HepG2 (cell line): Measurements from ENCODE around the gene CACTIN. TPM values are rescaled to one million over a fixed set of nuclear protein-coding genes. Genes with fewer than 3 reads are reported as not detected.

Experiments
- ATAC-seq: fragments of 200-7000 bp; cut with Tn5 transposase; 3 replicates; pipeline ENCODE4 v1.9.1; 2020; ENCODE audit warnings: mild to moderate bottlenecking, moderate library complexity
- BruUV-seq: library from RNA; stranded (reverse); fragments of 400-500 nt; replicated peaks from 2 replicates; lab custom pipeline; 2021; lab: Mats Ljungman, UMichigan
- CTCF ChIA-PET: fragments of 300-600 bp; formaldehyde crosslinking; extraction: SDS; loops from one replicate; lab custom pipeline; 2021; ENCODE audit warnings: low total read pairs, inconsistent platforms, low intra/inter-chr PET ratio; lab: Yijun Ruan, JAX
- POLR2A ChIA-PET: fragments of 350-600 bp; sonication (Branson Sonifier 250); formaldehyde crosslinking; loops from one replicate; lab custom pipeline; 2020; ENCODE audit warnings: antibody characterized with exemption, inconsistent platforms; lab: Yijun Ruan, JAX
- DNase-seq: peaks from one replicate; pipeline ENCODE4 v3.0.0-alpha.2; 2015; ENCODE audit warnings: low spot score
- FAIRE-seq: peaks from 3 replicates; lab custom pipeline; 2011; peaks lifted over from hg19 to GRCh38; lab: Jason Lieb, UNC
- H2AFZ ChIP-seq: one replicate; pipeline ENCODE4 v1.6.1; 2011; ENCODE audit warnings: low read length, inconsistent platforms
- H3K27ac ChIP-seq: fragments of 300-600 bp; 3 replicates; pipeline ENCODE4 v1.8.0; 2011; ENCODE audit warnings: mixed run types, mild to moderate bottlenecking, mixed read lengths, low read length, inconsistent platforms; ENCODE audit not compliant: insufficient read depth; ENCODE audit errors: extremely low read length
- H3K27me3 ChIP-seq, 2 experiments: fragments of 200-600 bp in 1 of 2; 2 replicates in 1 of 2; 3 replicates in 1 of 2; pipeline versions ENCODE4 v1.6.0 to v1.8.0; 2011; ENCODE audit warnings: low read length in 2 of 2, mild to moderate bottlenecking in 2 of 2, moderate library complexity in 2 of 2, inconsistent platforms in 1 of 2; ENCODE audit not compliant: insufficient read depth in 2 of 2, control insufficient read depth in 1 of 2
- H3K36me3 ChIP-seq, 2 experiments: fragments of 200-600 bp in 1 of 2; replicated peaks in 1 of 2; 2 replicates in 1 of 2; 3 replicates in 1 of 2; pipeline versions ENCODE4 v1.5.1 to v1.8.0; 2011; ENCODE audit warnings: low read length in 2 of 2, inconsistent platforms in 1 of 2; ENCODE audit not compliant: insufficient read depth in 2 of 2, control insufficient read depth in 1 of 2
- H3K4me1 ChIP-seq: 2 replicates; pipeline ENCODE4 v1.5.1; 2012; ENCODE audit warnings: low read length, inconsistent platforms; ENCODE audit not compliant: insufficient read depth
- H3K4me2 ChIP-seq: 2 replicates; pipeline ENCODE4 v1.6.0; 2011; ENCODE audit warnings: low read depth, low read length, inconsistent platforms
- H3K4me3 ChIP-seq, 3 experiments: fragments of 200-600 bp in 1 of 3; sonication (generic), shearing (Covaris generic) in 1 of 3; replicated peaks in 1 of 3; 2 replicates each; pipeline ENCODE4 v1.5.1; 2011 to 2016; ENCODE audit warnings: low read length in 3 of 3, inconsistent platforms in 2 of 3, low read depth in 2 of 3, mild to moderate bottlenecking in 2 of 3, control low read depth in 1 of 3, mixed read lengths in 1 of 3; ENCODE audit not compliant: insufficient read depth in 1 of 3
- H3K79me2 ChIP-seq: one replicate; pipeline ENCODE4 v1.6.1; 2011; ENCODE audit warnings: low read length, inconsistent platforms; ENCODE audit not compliant: insufficient read depth
- H3K9ac ChIP-seq: 2 replicates; pipeline ENCODE4 v1.6.0; 2011; ENCODE audit warnings: mild to moderate bottlenecking, low read depth, low read length, inconsistent platforms; ENCODE audit not compliant: insufficient read depth
- H3K9me3 ChIP-seq: 2 replicates; pipeline ENCODE4 v1.5.1; 2012; ENCODE audit warnings: mild to moderate bottlenecking, low read length
- H4K20me1 ChIP-seq: 2 replicates; pipeline ENCODE4 v1.6.0; 2011; ENCODE audit warnings: inconsistent platforms, mild to moderate bottlenecking, low read length, moderate library complexity; ENCODE audit not compliant: insufficient read depth
- CAMTA2 ChIP-seq: sonication (generic); formaldehyde crosslinking; IDR thresholded peaks from 2 replicates; pipeline ENCODE4 v1.4.0; 2020; ENCODE audit warnings: mild to moderate bottlenecking, missing genetic modification reagents, borderline replicate concordance
- CBX1 ChIP-seq: IDR thresholded peaks from one replicate; pipeline ENCODE4 v1.6.1; 2016; ENCODE audit warnings: antibody characterized with exemption, low read depth
- IKZF5 ChIP-seq: IDR thresholded peaks from 2 replicates; pipeline ENCODE4 v1.6.1; 2018; ENCODE audit warnings: missing genetic modification reagents, mild to moderate bottlenecking, missing compliant biosample characterization
- SMAD1 ChIP-seq: sonication (generic); formaldehyde crosslinking; IDR thresholded peaks from 2 replicates; pipeline ENCODE4 v1.4.0; 2020; ENCODE audit warnings: missing genetic modification reagents, low read depth, mild to moderate bottlenecking, borderline replicate concordance
- SRSF4 ChIP-seq: fragments of 200-400 bp; formaldehyde crosslinking; IDR thresholded peaks from one replicate; pipeline ENCODE4 v1.6.1; 2018; ENCODE audit warnings: mild to moderate bottlenecking, low read depth, low read length, moderate library complexity; ENCODE audit not compliant: poor library complexity, severe bottlenecking
- SRY ChIP-seq: sonication (generic); formaldehyde crosslinking; IDR thresholded peaks from 2 replicates; pipeline ENCODE4 v1.8.0; 2022; ENCODE audit warnings: mild to moderate bottlenecking, missing genetic modification reagents
- THYN1 ChIP-seq: sonication (generic); formaldehyde crosslinking; IDR thresholded peaks from 2 replicates; pipeline ENCODE4 v1.8.1; 2023; ENCODE audit warnings: low read depth, mild to moderate bottlenecking, moderate library complexity, missing genetic modification reagents, borderline replicate concordance
- ZNF709 ChIP-seq: sonication (generic); formaldehyde crosslinking; IDR thresholded peaks from 2 replicates; pipeline ENCODE4 v1.5.0; 2020; ENCODE audit warnings: mild to moderate bottlenecking, missing genetic modification reagents
- WGBS: methylation state at CpG from one replicate; pipeline ENCODE4 v1.1.6; 2017; ENCODE audit warnings: low lambda C conversion rate; 5-methylcytosine and 5-hydroxymethylcytosine counted together
- in situ Hi-C: cut with HindIII; loops from 2 replicates; pipeline ENCODE4 v1.10.0; 2017; ENCODE audit warnings: low pct_unique_long_range_greater_than_20kb; ENCODE audit not compliant: extremely low pct_ligation_motif_present
- intact Hi-C: fragments of 100-400 bp; cut with micrococcal nuclease; formaldehyde crosslinking; loops from one replicate; pipeline ENCODE4 v1.10.0; 2022; ENCODE audit not compliant: unreplicated experiment
- polyA plus RNA-seq, 8 experiments: library from polyadenylated mRNA; depleted of rRNA in 3 of 8; stranded (reverse) in 7 of 8; unstranded in 1 of 8; fragments of >200 nt; fragmentation: Illumina TruSeq in 4 of 8; extraction: Trizol in 4 of 8; gene quantifications; 2 replicates each; pipeline versions ENCODE4 v1.2.1 to v1.2.3, GENCODE V29; 2011 to 2016; ENCODE audit warnings: low read depth in 4 of 8, missing spikeins in 1 of 8, mixed read lengths in 1 of 8; ENCODE audit not compliant: insufficient read depth in 1 of 8
- total RNA-seq, 5 experiments: library from RNA; depleted of rRNA; stranded (reverse); fragments of >200 nt; fragmentation: Illumina TruSeq; extraction: Trizol; gene quantifications; 2 replicates each; pipeline ENCODE4 v1.2.3, GENCODE V29; 2016; ENCODE audit warnings: low read depth in 1 of 5
- TF ChIP-seq, protein P1 (sequence below): sonication (generic); formaldehyde crosslinking; IDR thresholded peaks from 2 replicates; pipeline ENCODE4 v1.9.0; 2021; ENCODE audit warnings: missing genetic modification reagents, borderline replicate concordance

CACTIN gene
- total and polyA plus RNA-seq, 2 of the 13 experiments (the other 11 are each of a cell fraction or from before 2014, with no cell fraction given), result 10.0 to 16.6 TPM

GRCh38 chr19:3621689-3622088, 4.9 kb downstream of the CACTIN start:
- no TSS peak for BruUV-seq
- no peak overlapping the region for H3K4me3 ChIP-seq
- peaks cover 14% of the 10 kb centered on the region for H3K4me1 ChIP-seq
- H3K79me2 ChIP-seq, result peaks cover 20% of the 10 kb centered on the region
- H3K9ac ChIP-seq, result no peak overlapping the region
- TF ChIP-seq THYN1 (CRISPR knock-in tag) (no peak), CBX1 (no peak), SRY (CRISPR knock-in tag) (no peak), IKZF5 (CRISPR knock-in tag) (no peak), SMAD1 (CRISPR knock-in tag) (no peak), ZNF709 (CRISPR knock-in tag) (no peak), CAMTA2 (CRISPR knock-in tag) (no peak), SRSF4 (no peak)
- TF ChIP-seq, protein P1, sequence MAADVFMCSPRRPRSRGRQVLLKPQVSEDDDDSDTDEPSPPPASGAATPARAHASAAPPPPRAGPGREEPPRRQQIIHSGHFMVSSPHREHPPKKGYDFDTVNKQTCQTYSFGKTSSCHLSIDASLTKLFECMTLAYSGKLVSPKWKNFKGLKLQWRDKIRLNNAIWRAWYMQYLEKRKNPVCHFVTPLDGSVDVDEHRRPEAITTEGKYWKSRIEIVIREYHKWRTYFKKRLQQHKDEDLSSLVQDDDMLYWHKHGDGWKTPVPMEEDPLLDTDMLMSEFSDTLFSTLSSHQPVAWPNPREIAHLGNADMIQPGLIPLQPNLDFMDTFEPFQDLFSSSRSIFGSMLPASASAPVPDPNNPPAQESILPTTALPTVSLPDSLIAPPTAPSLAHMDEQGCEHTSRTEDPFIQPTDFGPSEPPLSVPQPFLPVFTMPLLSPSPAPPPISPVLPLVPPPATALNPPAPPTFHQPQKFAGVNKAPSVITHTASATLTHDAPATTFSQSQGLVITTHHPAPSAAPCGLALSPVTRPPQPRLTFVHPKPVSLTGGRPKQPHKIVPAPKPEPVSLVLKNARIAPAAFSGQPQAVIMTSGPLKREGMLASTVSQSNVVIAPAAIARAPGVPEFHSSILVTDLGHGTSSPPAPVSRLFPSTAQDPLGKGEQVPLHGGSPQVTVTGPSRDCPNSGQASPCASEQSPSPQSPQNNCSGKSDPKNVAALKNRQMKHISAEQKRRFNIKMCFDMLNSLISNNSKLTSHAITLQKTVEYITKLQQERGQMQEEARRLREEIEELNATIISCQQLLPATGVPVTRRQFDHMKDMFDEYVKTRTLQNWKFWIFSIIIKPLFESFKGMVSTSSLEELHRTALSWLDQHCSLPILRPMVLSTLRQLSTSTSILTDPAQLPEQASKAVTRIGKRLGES, result no peak
- peaks cover 5 to 6% of the 10 kb centered on the region in 2 experiments; a peak in 2 of 5 replicates for H3K36me3 ChIP-seq
- H3K27ac ChIP-seq, result no peak overlapping the region
- DNase-seq (no peak), FAIRE-seq (no peak), ATAC-seq (no peak)
- no peak overlapping the region for H2AFZ ChIP-seq
- 92% methylated on average over 7 of the region's 15 CpGs for WGBS
- H4K20me1 ChIP-seq, result peaks cover 8% of the 10 kb centered on the region; the same call in 1 of the 2 replicates
- no peak overlapping the region for H3K4me2 ChIP-seq
- in situ Hi-C loops (no loop called here), intact Hi-C loops (no loop called here)
- POLR2A ChIA-PET, result interaction anchor here (0.7 kb wide), 1 partner anchor 65 kb away, joined by 5 read pairs; the partner anchor contains the start of gene MFSD12
- no peaks in the 10 kb centered on the region; a peak in 1 of 5 replicates for H3K27me3 ChIP-seq
- H3K9me3 ChIP-seq, result no peaks in the 10 kb centered on the region
- CTCF ChIA-PET, result no interaction called here
